BJ (cell line): ENCODE data around the gene KMT2B. TPM values are rescaled to one million over a fixed set of nuclear protein-coding genes. Genes with fewer than 3 reads are reported as not detected.

Source experiments
- CTCF ChIA-PET: fragments of 350-600 bp; formaldehyde crosslinking; extraction: SDS; loops from one replicate; lab custom pipeline; 2021; ENCODE audit warnings: antibody characterized with exemption, inconsistent platforms; lab: Yijun Ruan, JAX
- POLR2A ChIA-PET: fragments of 300-600 bp; sonication (Branson Sonifier 250); formaldehyde crosslinking; extraction: SDS; loops from one replicate; lab custom pipeline; 2021; ENCODE audit warnings: antibody characterized with exemption; lab: Charles Lee
- DNase-seq: peaks from one replicate; pipeline ENCODE4 v3.0.0-alpha.2; 2011; ENCODE audit warnings: low read depth
- H3K27me3 ChIP-seq: 2 replicates; pipeline ENCODE4 v1.6.0; 2011; ENCODE audit warnings: low read length; ENCODE audit not compliant: control insufficient read depth, insufficient read depth
- H3K36me3 ChIP-seq: 2 replicates; pipeline ENCODE4 v1.5.1; 2011; ENCODE audit warnings: low read length; ENCODE audit not compliant: control insufficient read depth, insufficient read depth
- H3K4me3 ChIP-seq: 2 replicates; pipeline ENCODE4 v1.5.1; 2011; ENCODE audit warnings: low read depth, mild to moderate bottlenecking, control low read depth, low read length
- polyA plus RNA-seq: library from polyadenylated mRNA; depleted of rRNA; stranded (reverse); fragments of >200 nt; gene quantifications from 2 replicates; pipeline ENCODE4 v1.2.3, GENCODE V29; 2011
- TF ChIP-seq, protein P1 (sequence below): IDR thresholded peaks from 2 replicates; pipeline ENCODE4 v1.5.1; 2011; ENCODE audit warnings: low read depth, mild to moderate bottlenecking, control low read depth, inconsistent platforms, low read length, moderate library complexity; ENCODE audit not compliant: insufficient read depth

Gene KMT2B
- polyA plus RNA-seq, 1 experiment, result 13.3 TPM

DNA sequence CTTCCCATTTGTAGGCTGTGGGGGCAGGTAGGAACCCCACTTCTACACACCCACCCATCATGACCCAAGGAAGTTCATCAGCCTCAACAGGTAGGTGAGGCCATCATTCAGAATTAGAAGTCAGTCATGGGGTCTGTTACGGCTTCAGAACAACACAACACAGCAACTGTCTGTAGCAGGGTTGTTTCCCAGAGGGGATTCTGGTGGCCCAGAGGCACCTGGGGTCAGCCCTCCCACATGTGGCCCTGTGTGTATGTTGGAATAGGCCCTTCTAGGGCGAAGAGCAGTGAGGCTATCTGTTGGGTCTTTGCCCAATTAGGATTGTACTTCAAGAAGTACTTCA is 21.1 kb downstream of the KMT2B start:
- ChIA-PET POLR2A (no interaction called here), CTCF (interaction anchor here (0.7 kb wide), 1 partner anchor 207 kb away, joined by 3 read pairs; no protein-coding TSS in a partner anchor)
- TF ChIP-seq, protein P1, sequence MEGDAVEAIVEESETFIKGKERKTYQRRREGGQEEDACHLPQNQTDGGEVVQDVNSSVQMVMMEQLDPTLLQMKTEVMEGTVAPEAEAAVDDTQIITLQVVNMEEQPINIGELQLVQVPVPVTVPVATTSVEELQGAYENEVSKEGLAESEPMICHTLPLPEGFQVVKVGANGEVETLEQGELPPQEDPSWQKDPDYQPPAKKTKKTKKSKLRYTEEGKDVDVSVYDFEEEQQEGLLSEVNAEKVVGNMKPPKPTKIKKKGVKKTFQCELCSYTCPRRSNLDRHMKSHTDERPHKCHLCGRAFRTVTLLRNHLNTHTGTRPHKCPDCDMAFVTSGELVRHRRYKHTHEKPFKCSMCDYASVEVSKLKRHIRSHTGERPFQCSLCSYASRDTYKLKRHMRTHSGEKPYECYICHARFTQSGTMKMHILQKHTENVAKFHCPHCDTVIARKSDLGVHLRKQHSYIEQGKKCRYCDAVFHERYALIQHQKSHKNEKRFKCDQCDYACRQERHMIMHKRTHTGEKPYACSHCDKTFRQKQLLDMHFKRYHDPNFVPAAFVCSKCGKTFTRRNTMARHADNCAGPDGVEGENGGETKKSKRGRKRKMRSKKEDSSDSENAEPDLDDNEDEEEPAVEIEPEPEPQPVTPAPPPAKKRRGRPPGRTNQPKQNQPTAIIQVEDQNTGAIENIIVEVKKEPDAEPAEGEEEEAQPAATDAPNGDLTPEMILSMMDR, result no peak
- Histone ChIP-seq H3K27me3 (no peaks in the 10 kb centered on the region), H3K4me3 (no peak overlapping the region), H3K36me3 (peaks cover 34% of the 10 kb centered on the region)
- no peak for DNase-seq

DNA sequence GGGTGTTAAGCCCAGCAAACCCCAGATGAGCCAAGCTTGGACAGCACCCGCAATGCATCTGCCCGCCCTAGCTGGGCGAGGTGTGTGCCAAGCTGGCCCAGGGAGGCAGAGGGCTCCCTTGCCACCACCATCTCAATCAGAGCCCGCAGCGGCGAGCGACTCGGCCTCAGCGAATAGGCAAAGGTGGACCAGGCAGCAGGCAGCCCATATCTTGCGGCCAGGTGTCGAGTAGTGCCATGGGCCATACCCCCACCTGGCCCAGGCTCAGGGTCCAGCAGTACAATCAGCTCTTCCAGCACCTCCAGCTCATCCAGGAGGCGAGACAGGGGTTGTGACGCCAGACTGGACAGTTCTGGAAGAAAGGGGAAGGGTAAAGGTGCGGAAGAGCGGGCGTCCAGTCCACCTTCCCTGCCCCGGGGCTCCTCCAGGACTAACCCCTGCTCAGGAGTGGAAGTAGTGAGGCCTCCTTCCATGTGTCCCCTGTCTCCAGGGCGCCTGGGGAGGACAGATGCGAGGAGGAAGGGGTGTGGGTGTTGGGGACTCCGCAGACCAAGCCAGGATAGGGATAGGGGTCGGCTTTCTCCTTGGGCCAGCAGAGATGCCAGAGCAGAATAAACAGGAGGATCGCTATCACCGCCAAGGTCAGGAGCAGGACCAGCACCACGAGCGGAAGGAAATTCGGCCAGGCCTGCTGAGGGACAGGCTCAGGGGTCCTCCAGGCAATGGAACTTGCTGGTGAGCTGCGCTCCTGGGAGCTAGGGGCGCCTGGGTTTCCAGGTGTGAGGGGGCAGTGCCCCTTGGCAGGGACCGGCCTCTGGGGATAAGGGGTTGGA is 21.7 kb downstream of the KMT2B start:
- TF ChIP-seq, protein P1, result no peak
- no peak for DNase-seq
- H3K4me3 ChIP-seq, result no peak overlapping the region; the same call in 1 of the 2 replicates
- ChIA-PET POLR2A (no interaction called here), CTCF (interaction anchor here (0.7 to 1.3 kb wide), 3 partner anchors 11 to 207 kb away, joined by 3 to 4 read pairs (median 3); no protein-coding TSS in a partner anchor)
- H3K36me3 ChIP-seq, result peaks cover 32% of the 10 kb centered on the region
- H3K27me3 ChIP-seq, result no peaks in the 10 kb centered on the region

DNA sequence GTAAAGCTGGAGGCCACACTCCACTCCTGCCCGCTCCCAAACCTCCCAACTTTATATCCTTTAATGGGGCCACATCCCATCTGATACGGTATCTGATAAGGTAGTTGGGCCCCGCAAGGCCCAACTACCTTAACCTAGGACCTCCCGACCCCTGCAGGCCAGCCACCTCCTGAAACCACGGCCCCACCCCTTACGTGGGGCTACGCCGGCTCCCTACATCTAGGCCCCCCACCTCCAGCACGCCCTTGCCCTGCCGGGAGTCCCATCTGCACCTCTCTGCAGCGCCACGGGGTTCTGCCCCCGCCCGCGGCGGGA is 22.3 kb downstream of the KMT2B start:
- Histone ChIP-seq H3K36me3 (peaks cover 29% of the 10 kb centered on the region), H3K4me3 (peak overlapping the region; percentile 53), H3K27me3 (no peaks in the 10 kb centered on the region)
- TF ChIP-seq, protein P1, result no peak
- CTCF ChIA-PET, result interaction anchor here (0.6 to 1.3 kb wide), 5 partner anchors 8 to 84 kb away, joined by 3 to 6 read pairs (median 4); no protein-coding TSS in a partner anchor
- POLR2A ChIA-PET, result interaction anchor here (0.6 kb wide), 1 partner anchor 10 kb away, joined by 4 read pairs; no protein-coding TSS in a partner anchor
- DNase-seq, result no peak

DNA sequence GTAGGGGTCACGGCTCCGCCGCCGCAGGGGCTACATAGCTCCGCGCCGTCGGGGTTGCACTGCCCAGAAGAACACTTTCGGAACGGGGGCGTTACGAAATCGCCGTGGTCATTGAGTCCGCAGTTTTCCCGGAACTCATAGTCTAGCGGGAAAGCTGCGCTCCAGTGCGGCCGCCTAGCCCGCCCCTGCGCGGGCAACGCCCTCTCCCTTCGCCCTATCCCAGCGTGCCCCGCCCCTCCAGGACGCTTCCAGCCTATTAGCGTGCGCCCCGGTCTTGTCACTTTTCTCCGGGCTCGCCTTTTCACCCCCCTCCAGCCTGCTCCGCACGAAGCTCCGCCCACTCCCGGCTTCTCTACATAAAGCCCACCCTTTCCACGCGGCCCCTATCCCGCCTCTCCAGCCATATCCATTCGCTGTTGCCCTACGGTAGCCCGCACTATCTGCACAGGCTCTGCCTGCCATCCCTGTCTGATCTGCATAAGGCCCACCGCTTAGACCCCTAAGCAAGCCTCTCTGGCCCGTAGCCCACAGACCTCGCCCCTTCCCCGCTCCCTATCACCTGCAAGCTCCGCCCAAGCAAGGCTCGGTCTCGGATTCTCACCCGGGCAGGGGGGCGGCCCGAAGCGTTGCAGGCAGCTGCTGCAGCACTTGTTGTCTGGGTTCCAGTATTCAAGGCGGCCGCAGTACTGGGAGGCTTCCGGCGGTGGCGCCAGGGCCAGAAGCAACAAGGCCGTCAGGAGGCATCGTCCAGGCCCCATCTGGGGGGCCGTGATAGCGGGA is 22.8 kb downstream of the KMT2B start:
- CTCF ChIA-PET, result interaction anchor here (0.6 to 1.3 kb wide), 5 partner anchors 9 to 85 kb away, joined by 3 to 6 read pairs (median 4); no protein-coding TSS in a partner anchor
- POLR2A ChIA-PET, result interaction anchor here (0.6 to 0.8 kb wide), 2 partner anchors 10 to 22 kb away, joined by 3 to 4 read pairs; no protein-coding TSS in a partner anchor

More for the DNA sequence above, 22.8 kb downstream of the KMT2B start:
- Histone ChIP-seq H3K27me3 (no peaks in the 10 kb centered on the region), H3K4me3 (peak overlapping the region; percentile 53), H3K36me3 (peaks cover 24% of the 10 kb centered on the region)
- TF ChIP-seq, protein P1, result peak; percentile 38; the same call in 1 of the 2 replicates
- DNase-seq, result peak; percentile 76
